H1 (cell line): Measurements from ENCODE around the gene RGS3. TPM values are rescaled to one million over a fixed set of nuclear protein-coding genes. Genes with fewer than 3 reads are reported as not detected.

Experiments
- ASH2L ChIP-seq: fragments of 200-600, 300-600 bp; sonication (generic); IDR thresholded peaks from one replicate; pipeline ENCODE4 v1.7.1; 2017; ENCODE audit warnings: low read length
- CTBP2 ChIP-seq: IDR thresholded peaks from 2 replicates; pipeline ENCODE4 v1.7.0; 2011; ENCODE audit warnings: borderline replicate concordance, mild to moderate bottlenecking, moderate library complexity, mixed read lengths, low read length; ENCODE audit not compliant: insufficient read depth, insufficient read length
- E2F6 ChIP-seq: IDR thresholded peaks from 2 replicates; pipeline ENCODE4 v1.6.1; 2012; ENCODE audit warnings: inconsistent platforms
- JUND ChIP-seq: IDR thresholded peaks from 2 replicates; pipeline ENCODE4 v1.6.1; 2011; ENCODE audit warnings: mild to moderate bottlenecking, improper control_type of control experiment, low read length
- POLR2A ChIP-seq, 2 experiments: IDR thresholded peaks; 1 replicate in 1 of 2; 2 replicates in 1 of 2; pipeline ENCODE4 v1.6.1; 2011; ENCODE audit warnings: low read depth in 2 of 2, low read length in 2 of 2, mild to moderate bottlenecking in 2 of 2; ENCODE audit errors: control extremely low read depth in 1 of 2
- POU5F1 ChIP-seq: IDR thresholded peaks from 2 replicates; pipeline ENCODE4 v1.6.1; 2011; ENCODE audit warnings: low read depth, mild to moderate bottlenecking, low read length, moderate library complexity
- SP1 ChIP-seq: IDR thresholded peaks from 2 replicates; pipeline ENCODE4 v1.6.1; 2011; ENCODE audit warnings: low read depth, low read length
- TEAD4 ChIP-seq: IDR thresholded peaks from 2 replicates; pipeline ENCODE4 v1.6.1; 2012; ENCODE audit warnings: low read depth, low read length, inconsistent platforms, mixed read lengths
- polyA plus RNA-seq, 7 experiments: library from polyadenylated mRNA; depleted of rRNA in 3 of 7; stranded (reverse) in 5 of 7; unstranded in 2 of 7; fragments of >200 nt in 5 of 7; fragments of 200-250 nt in 2 of 7; gene quantifications; 1 replicate in 5 of 7; 2 replicates in 1 of 7; 4 replicates in 1 of 7; pipeline versions ENCODE4 v1.2.1 to v1.2.3, GENCODE V29; 2011 to 2013; ENCODE audit warnings: missing spikeins in 2 of 7, mixed read lengths in 2 of 7
- total RNA-seq: library from RNA; stranded (reverse); fragmentation: NEBNext Ultra II Directional; extraction: Animal tissue kit (Norgen Biotek cat#: 25700); gene quantifications from 2 replicates; pipeline ENCODE4 v1.2.1, GENCODE V29; 2021

The RGS3 gene
- total and polyA plus RNA-seq, 2 of the 8 experiments (the other 6 are each of a cell fraction or from before 2014, with no cell fraction given): 12.6 to 18.2 TPM

- TF ChIP-seq POU5F1 (no peak), JUND (no peak), CTBP2 (no peak), ASH2L (no peak), SP1 (no peak), TEAD4 (no peak), POLR2A (IDR thresholded peaks at IDR 0.05; ENCODE audit: control extremely low read depth in 1 of 2, low read depth in 2 of 2, low read length in 2 of 2) (no peak), E2F6 (no peak)
Observed at GRCh38 chr9:113537229-113537810, 73.8 kb downstream of the RGS3 start (continued).
